Measurements from ENCODE around the gene ULK4. TPM values are rescaled to one million over a fixed set of nuclear protein-coding genes. Genes with fewer than 3 reads are reported as not detected.
"Not testable (repeated sequence)": the region's sequence is repeated elsewhere in the genome, so short reads cannot be mapped to it uniquely, and the experiment has no call there.

Gene ULK4
- total RNA-seq, 1 donor, result 22.0 TPM

- TF ChIP-seq CTCF (IDR thresholded peaks at IDR 0.05; ENCODE audit: insufficient read depth, low read depth, low read length), result no peak
- no peak overlapping the region for H3K4me3 ChIP-seq (ENCODE audit: low read depth, low read length)
- no peak for DNase-seq (ENCODE audit: low read depth)
Observed at GRCh38 chr3:41464401-41464800, 497.5 kb downstream of the ULK4 start.

DNA sequence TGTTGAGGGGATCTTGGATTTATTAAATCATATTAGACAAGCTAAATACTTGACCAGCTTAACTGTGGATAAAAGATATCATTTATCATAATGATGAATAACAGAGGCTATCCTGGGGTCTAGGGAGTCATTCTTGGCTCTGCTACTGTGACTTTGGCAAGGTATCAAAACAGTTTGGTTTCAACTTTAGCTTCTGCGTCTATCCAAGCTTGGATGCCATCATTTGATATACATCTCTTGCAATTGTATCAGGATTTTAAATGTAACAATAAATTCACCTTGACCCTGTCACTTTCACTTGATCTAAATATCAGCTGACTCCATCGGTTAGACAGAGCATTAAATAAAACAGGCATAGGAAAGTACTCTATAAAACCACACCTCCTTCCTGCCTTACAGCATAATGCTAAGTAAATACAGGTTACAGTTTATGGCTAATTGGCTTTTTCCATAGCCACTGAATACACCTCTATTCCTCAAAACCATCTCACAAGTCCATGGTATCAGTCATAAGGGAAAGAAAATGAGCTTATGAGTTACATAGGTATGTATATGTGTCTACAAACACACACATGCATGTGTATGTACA is 499.7 kb downstream of the ULK4 start:
- no peak overlapping the region for H3K4me3 ChIP-seq (ENCODE audit: low read depth, low read length)
- DNase-seq (ENCODE audit: low read depth), result no peak
- no peak for TF ChIP-seq CTCF (IDR thresholded peaks at IDR 0.05; ENCODE audit: insufficient read depth, low read depth, low read length)

DNA sequence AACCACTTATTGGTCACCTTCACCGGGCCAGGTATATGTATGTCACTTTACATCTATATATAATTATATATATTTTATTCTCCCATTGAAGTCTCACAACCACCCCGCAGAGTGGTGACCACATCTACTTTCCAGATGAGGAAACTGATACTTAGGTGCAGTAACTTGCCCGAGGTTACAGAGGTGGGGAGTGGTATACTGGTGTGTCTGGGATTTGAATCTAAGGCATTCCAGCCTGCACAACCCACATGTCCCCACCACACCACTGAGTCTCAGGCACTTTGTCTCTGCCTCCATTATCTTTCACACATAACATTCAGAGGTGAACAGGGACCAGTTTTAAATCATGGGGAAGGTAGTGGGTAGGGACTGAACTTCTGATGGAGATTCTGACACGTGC is 501.2 kb downstream of the ULK4 start:
- TF ChIP-seq CTCF (IDR thresholded peaks at IDR 0.05; ENCODE audit: insufficient read depth, low read depth, low read length), result no peak

DNA sequence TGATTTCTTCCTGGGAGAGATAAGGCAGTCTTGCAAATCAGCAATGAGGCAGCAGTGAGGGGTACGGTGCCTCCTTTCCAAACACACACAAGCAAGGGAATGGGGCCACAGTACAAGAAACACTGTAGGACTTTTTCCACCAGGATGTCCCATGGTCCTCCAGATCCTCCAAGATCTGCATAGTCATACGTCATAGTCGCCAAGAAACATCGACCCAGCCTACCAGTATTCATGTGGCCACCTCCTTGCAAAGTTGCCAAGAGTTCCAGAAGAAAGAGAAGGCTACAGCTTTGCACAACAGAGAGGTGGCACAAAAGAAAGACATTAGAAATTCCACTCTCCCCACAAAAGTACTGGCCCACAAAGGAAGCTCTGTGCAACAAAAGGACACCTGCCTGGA is 504.7 kb downstream of the ULK4 start:
- no peak for DNase-seq (ENCODE audit: low read depth)
- no peak overlapping the region for H3K4me3 ChIP-seq (ENCODE audit: low read depth, low read length)
- TF ChIP-seq CTCF (IDR thresholded peaks at IDR 0.05; ENCODE audit: insufficient read depth, low read depth, low read length), result no peak

More for the DNA sequence above, 501.2 kb downstream of the ULK4 start:
- H3K4me3 ChIP-seq (ENCODE audit: low read depth, low read length), result no peak overlapping the region
- no peak for DNase-seq (ENCODE audit: low read depth)

GRCh38 chr3:41456162-41456561 is 505.7 kb downstream of the ULK4 start:
- H3K4me3 ChIP-seq (ENCODE audit: low read depth, low read length), result no peak overlapping the region
- no peak for DNase-seq (ENCODE audit: low read depth)
- no peak for TF ChIP-seq CTCF (IDR thresholded peaks at IDR 0.05; ENCODE audit: insufficient read depth, low read depth, low read length)

DNA sequence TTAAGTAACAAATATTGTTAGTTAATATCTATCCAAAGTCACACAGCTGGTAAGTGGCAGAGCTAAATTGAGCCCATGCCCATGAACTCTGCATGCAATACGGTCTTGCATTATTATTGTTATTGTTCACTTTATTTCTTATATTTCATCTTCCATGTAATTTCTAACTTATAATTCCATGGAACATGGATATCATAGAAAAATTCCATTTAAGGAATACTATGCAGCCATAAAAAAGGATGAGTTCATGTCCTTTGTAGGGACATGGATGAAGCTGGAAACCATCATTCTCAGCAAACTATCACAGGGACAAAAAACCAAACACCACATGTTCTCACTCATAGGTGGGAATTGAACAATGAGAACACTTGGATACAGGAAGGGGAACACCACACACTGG is 508.3 kb downstream of the ULK4 start:
- not testable (repeated sequence) for H3K4me3 ChIP-seq (ENCODE audit: low read depth, low read length); DNase-seq (ENCODE audit: low read depth)

GRCh38 chr3:41450416-41451231 is 511.3 kb downstream of the ULK4 start:
- TF ChIP-seq CTCF (IDR thresholded peaks at IDR 0.05; ENCODE audit: insufficient read depth, low read depth, low read length), result no peak
- H3K4me3 ChIP-seq (ENCODE audit: low read depth, low read length), result no peak overlapping the region
- DNase-seq (ENCODE audit: low read depth), result peak; percentile 7

Measured in fibroblast of villous mesenchyme (primary cell).